Left ventricle myocardium inferior (tissue), 1 donor: Measurements from ENCODE around the gene BMPR2. TPM values are rescaled to one million over a fixed set of nuclear protein-coding genes. Genes with fewer than 3 reads are reported as not detected.

Experiments used
- DNase-seq: peaks from one replicate; pipeline ENCODE4 v3.0.0-alpha.2; 2020
- H3K27ac ChIP-seq: fragments of 200-600 bp; replicated peaks from 2 replicates; pipeline ENCODE4 v1.8.0; 2021
- H3K27me3 ChIP-seq: fragments of 200-600 bp; 2 replicates; pipeline ENCODE4 v1.8.0; 2021; ENCODE audit warnings: low read depth
- H3K36me3 ChIP-seq: fragments of 200-600 bp; 2 replicates; pipeline ENCODE4 v1.8.0; 2021
- H3K4me1 ChIP-seq: fragments of 200-600 bp; 2 replicates; pipeline ENCODE4 v1.8.0; 2021
- H3K4me3 ChIP-seq: fragments of 200-600 bp; 2 replicates; pipeline ENCODE4 v1.8.0; 2021; ENCODE audit warnings: mild to moderate bottlenecking, moderate library complexity
- H3K9me3 ChIP-seq: fragments of 200-600 bp; replicated peaks from 2 replicates; pipeline ENCODE4 v1.8.0; 2021
- intact Hi-C: fragments of 100-400 bp; cut with micrococcal nuclease; formaldehyde crosslinking; loops from one replicate; pipeline ENCODE4 v1.11.0; 2022
- total RNA-seq: library from RNA; stranded (reverse); fragmentation: NEBNext Ultra II Directional; extraction: Animal tissue kit (Norgen Biotek cat#: 25700); gene quantifications from one replicate; pipeline ENCODE4 v1.2.1, GENCODE V29; 2021
- TF ChIP-seq, protein P1 (sequence below): fragments of 200-600 bp; IDR thresholded peaks from 2 replicates; pipeline ENCODE4 v1.8.0; 2021; ENCODE audit warnings: antibody characterized with exemption, mild to moderate bottlenecking, borderline replicate concordance
- donor health status: DM: no; HTN: yes; CAD: no; lungs with severe emphysema.

BMPR2 gene
- total RNA-seq, 1 donor from 2014 or later = 51.7 TPM

DNA sequence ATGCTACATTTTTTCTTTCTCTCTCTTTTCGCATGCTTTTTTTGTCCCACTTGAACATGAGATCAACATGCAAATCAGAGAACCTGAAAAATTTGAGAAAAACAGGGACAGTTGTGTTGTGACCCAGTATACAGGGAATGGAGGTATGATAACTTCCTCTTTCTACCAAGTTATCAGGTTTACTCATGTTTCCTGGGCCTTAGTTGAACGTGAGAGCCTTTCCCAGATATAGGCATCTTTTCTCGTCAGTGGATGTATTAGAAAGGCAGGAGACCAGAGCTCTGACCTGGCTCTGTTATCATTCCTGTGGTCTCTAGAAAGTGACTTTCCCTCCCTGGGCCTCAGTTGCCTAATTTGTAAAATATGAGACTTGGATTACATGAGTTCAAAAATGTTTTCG is 228.6 kb downstream of the BMPR2 start:
- Histone ChIP-seq H3K4me1 (no peaks in the 10 kb centered on the region), H3K4me3 (no peak overlapping the region), H3K27me3 (no peaks in the 10 kb centered on the region), H3K9me3 (no peaks in the 10 kb centered on the region), H3K27ac (no peak overlapping the region), H3K36me3 (no peaks in the 10 kb centered on the region)
- no peak for DNase-seq
- intact Hi-C loops = no loop called here
- TF ChIP-seq, protein P1, sequence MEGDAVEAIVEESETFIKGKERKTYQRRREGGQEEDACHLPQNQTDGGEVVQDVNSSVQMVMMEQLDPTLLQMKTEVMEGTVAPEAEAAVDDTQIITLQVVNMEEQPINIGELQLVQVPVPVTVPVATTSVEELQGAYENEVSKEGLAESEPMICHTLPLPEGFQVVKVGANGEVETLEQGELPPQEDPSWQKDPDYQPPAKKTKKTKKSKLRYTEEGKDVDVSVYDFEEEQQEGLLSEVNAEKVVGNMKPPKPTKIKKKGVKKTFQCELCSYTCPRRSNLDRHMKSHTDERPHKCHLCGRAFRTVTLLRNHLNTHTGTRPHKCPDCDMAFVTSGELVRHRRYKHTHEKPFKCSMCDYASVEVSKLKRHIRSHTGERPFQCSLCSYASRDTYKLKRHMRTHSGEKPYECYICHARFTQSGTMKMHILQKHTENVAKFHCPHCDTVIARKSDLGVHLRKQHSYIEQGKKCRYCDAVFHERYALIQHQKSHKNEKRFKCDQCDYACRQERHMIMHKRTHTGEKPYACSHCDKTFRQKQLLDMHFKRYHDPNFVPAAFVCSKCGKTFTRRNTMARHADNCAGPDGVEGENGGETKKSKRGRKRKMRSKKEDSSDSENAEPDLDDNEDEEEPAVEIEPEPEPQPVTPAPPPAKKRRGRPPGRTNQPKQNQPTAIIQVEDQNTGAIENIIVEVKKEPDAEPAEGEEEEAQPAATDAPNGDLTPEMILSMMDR = no peak

DNA sequence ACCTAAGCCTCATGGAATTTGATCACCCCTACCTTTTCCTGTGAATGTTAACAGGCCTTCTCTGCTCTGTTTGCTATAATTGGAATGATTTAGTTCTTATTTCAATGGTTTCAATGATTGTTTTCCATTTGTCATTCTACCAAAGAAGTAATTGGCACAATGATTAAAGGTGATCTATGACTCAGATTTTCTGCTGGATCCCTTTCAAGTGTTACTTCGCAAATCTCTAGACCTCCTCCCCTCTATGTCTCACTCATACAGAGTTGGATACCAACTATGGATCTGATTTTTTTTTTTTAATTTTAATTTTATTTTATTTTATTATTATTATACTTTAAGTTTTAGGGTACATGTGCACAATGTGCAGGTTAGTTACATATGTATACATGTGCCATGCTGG is 229.0 kb downstream of the BMPR2 start:
- no peaks in the 10 kb centered on the region for H3K27me3 ChIP-seq
- H3K4me1 ChIP-seq = no peaks in the 10 kb centered on the region
- no peaks in the 10 kb centered on the region for H3K36me3 ChIP-seq
- TF ChIP-seq, protein P1 = no peak
- no peaks in the 10 kb centered on the region for H3K9me3 ChIP-seq
- intact Hi-C loops = no loop called here
- DNase-seq = no peak
- no peak overlapping the region for H3K4me3 ChIP-seq
- H3K27ac ChIP-seq = no peak overlapping the region

GRCh38 chr2:202608142-202608852 is 232.2 kb downstream of the BMPR2 start:
- no peak overlapping the region for H3K27ac ChIP-seq
- H3K4me3 ChIP-seq = no peak overlapping the region
- intact Hi-C loops = no loop called here
- DNase-seq = no peak
- H3K9me3 ChIP-seq = no peaks in the 10 kb centered on the region
- no peaks in the 10 kb centered on the region for H3K4me1 ChIP-seq
- no peaks in the 10 kb centered on the region for H3K27me3 ChIP-seq
- no peaks in the 10 kb centered on the region for H3K36me3 ChIP-seq
- TF ChIP-seq, protein P1 = no peak

GRCh38 chr2:202609381-202610145 is 233.4 kb downstream of the BMPR2 start:
- TF ChIP-seq, protein P1 = no peak
- no peak for DNase-seq
- no peaks in the 10 kb centered on the region for H3K36me3 ChIP-seq
- H3K4me3 ChIP-seq = no peak overlapping the region
- intact Hi-C loops = no loop called here
- H3K27ac ChIP-seq = peak overlapping the region; percentile 27
- H3K4me1 ChIP-seq = no peaks in the 10 kb centered on the region
- H3K27me3 ChIP-seq = no peaks in the 10 kb centered on the region
- no peaks in the 10 kb centered on the region for H3K9me3 ChIP-seq

GRCh38 chr2:202610380-202610779 is 234.3 kb downstream of the BMPR2 start:
- Histone ChIP-seq H3K4me1 (no peaks in the 10 kb centered on the region), H3K27me3 (no peaks in the 10 kb centered on the region)
- intact Hi-C loops = no loop called here

More at GRCh38 chr2:202610380-202610779, 234.3 kb downstream of the BMPR2 start:
- Histone ChIP-seq H3K4me3 (no peak overlapping the region), H3K9me3 (no peaks in the 10 kb centered on the region), H3K27ac (no peak overlapping the region), H3K36me3 (no peaks in the 10 kb centered on the region)
- DNase-seq = no peak
- TF ChIP-seq, protein P1 = no peak
